ENCODE data around the gene SPEF2.

The SPEF2 gene

DNA sequence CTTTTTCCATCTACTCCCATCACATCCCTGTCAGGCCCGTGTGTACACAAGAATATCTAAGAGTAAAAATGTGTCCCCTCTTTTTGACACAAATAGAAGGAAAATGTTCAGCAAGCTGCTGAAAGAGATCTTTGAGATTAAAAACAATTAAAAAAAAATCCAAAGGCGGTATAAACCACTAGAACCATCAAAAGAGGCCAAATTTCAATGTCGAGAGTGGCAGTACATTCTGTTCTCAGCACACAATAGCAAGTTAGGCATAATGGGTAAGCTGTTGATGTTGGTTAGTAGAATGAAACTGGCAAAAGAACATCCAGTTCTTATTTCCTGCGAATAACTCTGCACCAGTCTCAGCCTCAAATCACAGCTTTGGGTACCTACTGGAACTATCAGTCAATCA is 143.9 kb downstream of the SPEF2 start:
- Histone ChIP-seq H3K9ac (ENCODE audit: low read length) (no peak overlapping the region), H2AFZ (ENCODE audit: low read length) (peak overlapping the region; percentile 23; the same call in 1 of the 2 replicates), H3K79me2 (ENCODE audit: insufficient read depth, low read length) (no peaks in the 10 kb centered on the region), H4K20me1 (ENCODE audit: insufficient read depth, low read length) (no peaks in the 10 kb centered on the region), H3F3A (ENCODE audit: insufficient read depth, low read length) (no peaks in the 10 kb centered on the region), H3K9me2 (ENCODE audit: low read depth, low read length) (no peaks in the 10 kb centered on the region), H3K36me3 (ENCODE audit: insufficient read depth, low read length) (no peaks in the 10 kb centered on the region), H3K9me3 (ENCODE audit: low read length) (no peaks in the 10 kb centered on the region), H3K4me1 (ENCODE audit: insufficient read depth, low read length, severe bottlenecking) (peaks cover 6% of the 10 kb centered on the region), H3K4me2 (ENCODE audit: low read length) (no peak overlapping the region), H3K4me3 (ENCODE audit: low read depth, low read length, poor library complexity, severe bottlenecking) (no peak overlapping the region), H3K27me3 (ENCODE audit: insufficient read depth, low read length) (no peaks in the 10 kb centered on the region), H3K27ac (ENCODE audit: low read depth, low read length, poor library complexity, severe bottlenecking) (no peak overlapping the region)
- TF ChIP-seq CTCF (IDR thresholded peaks at IDR 0.05; ENCODE audit: low read length) (no peak), EZH2 (IDR thresholded peaks at IDR 0.05; ENCODE audit: borderline replicate concordance, low read length) (no peak)

DNA sequence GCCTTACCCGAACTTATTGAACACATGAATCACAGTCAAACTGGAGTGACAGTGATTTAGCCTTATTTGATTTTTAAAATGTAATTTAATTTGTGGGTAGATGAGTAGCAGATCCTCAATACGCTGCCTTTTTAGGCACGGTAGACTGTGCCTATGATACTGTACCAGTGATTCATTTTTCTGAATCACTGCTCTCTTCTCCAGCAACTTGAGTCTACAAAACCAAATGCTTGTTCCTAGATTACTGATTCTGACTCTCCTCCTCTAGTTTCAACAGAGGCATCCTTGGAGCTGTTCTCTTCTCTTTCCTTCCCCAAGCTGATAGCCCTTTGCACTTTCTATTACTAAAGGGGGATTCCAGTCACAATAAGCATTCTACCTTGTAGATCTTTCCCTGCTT is 144.7 kb downstream of the SPEF2 start:
- H3K79me2 ChIP-seq (ENCODE audit: insufficient read depth, low read length), result no peaks in the 10 kb centered on the region
- no peaks in the 10 kb centered on the region for H3K9me3 ChIP-seq (ENCODE audit: low read length)
- no peaks in the 10 kb centered on the region for H4K20me1 ChIP-seq (ENCODE audit: insufficient read depth, low read length)
- no peaks in the 10 kb centered on the region for H3F3A ChIP-seq (ENCODE audit: insufficient read depth, low read length)
- H3K4me1 ChIP-seq (ENCODE audit: insufficient read depth, low read length, severe bottlenecking), result peaks cover 6% of the 10 kb centered on the region
- no peak overlapping the region for H2AFZ ChIP-seq (ENCODE audit: low read length)
- H3K4me3 ChIP-seq (ENCODE audit: low read depth, low read length, poor library complexity, severe bottlenecking), result no peak overlapping the region
- no peaks in the 10 kb centered on the region for H3K36me3 ChIP-seq (ENCODE audit: insufficient read depth, low read length)
- H3K27ac ChIP-seq (ENCODE audit: low read depth, low read length, poor library complexity, severe bottlenecking), result no peak overlapping the region
- H3K4me2 ChIP-seq (ENCODE audit: low read length), result no peak overlapping the region
- TF ChIP-seq CTCF (IDR thresholded peaks at IDR 0.05; ENCODE audit: low read length) (no peak), EZH2 (IDR thresholded peaks at IDR 0.05; ENCODE audit: borderline replicate concordance, low read length) (no peak)
- no peaks in the 10 kb centered on the region for H3K27me3 ChIP-seq (ENCODE audit: insufficient read depth, low read length)
- H3K9me2 ChIP-seq (ENCODE audit: low read depth, low read length), result no peaks in the 10 kb centered on the region
- H3K9ac ChIP-seq (ENCODE audit: low read length), result no peak overlapping the region

DNA sequence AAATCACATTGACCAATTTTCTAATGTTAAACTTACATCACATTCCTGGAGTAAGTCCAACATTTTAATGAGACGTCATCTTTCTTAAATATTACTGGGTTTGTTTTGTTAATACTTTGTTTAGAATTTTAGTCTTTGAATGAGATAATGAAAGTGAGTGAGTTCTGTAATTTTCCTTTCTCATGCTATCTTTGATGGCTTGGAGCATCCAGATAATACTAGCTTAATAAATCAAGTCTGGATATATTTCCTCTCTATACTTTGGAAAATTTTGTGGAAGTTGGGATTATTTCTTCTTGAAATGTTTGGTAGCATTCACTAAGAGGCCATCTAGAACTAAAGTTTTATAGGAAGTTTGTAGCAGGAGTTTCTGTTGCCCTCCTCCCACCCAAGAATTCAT is 148.3 kb downstream of the SPEF2 start:
- Histone ChIP-seq H3K9me2 (ENCODE audit: low read depth, low read length) (no peaks in the 10 kb centered on the region), H3F3A (ENCODE audit: insufficient read depth, low read length) (no peaks in the 10 kb centered on the region), H3K79me2 (ENCODE audit: insufficient read depth, low read length) (no peaks in the 10 kb centered on the region), H3K9me3 (ENCODE audit: low read length) (no peaks in the 10 kb centered on the region), H2AFZ (ENCODE audit: low read length) (no peak overlapping the region), H3K36me3 (ENCODE audit: insufficient read depth, low read length) (no peaks in the 10 kb centered on the region), H3K4me3 (ENCODE audit: low read depth, low read length, poor library complexity, severe bottlenecking) (no peak overlapping the region), H3K4me2 (ENCODE audit: low read length) (no peak overlapping the region), H3K27ac (ENCODE audit: low read depth, low read length, poor library complexity, severe bottlenecking) (no peak overlapping the region), H3K9ac (ENCODE audit: low read length) (no peak overlapping the region), H3K27me3 (ENCODE audit: insufficient read depth, low read length) (no peaks in the 10 kb centered on the region), H3K4me1 (ENCODE audit: insufficient read depth, low read length, severe bottlenecking) (peaks cover 7% of the 10 kb centered on the region), H4K20me1 (ENCODE audit: insufficient read depth, low read length) (no peaks in the 10 kb centered on the region)
- TF ChIP-seq EZH2 (IDR thresholded peaks at IDR 0.05; ENCODE audit: borderline replicate concordance, low read length) (no peak), CTCF (IDR thresholded peaks at IDR 0.05; ENCODE audit: low read length) (no peak)
